NCI-H345 (cell line): ENCODE measurements around the gene ADGRF5.

Experiments used
- DNase-seq: peaks from one replicate; lab custom pipeline; 2025; lab: John Stamatoyannopoulos, UW

Gene ADGRF5

GRCh38 chr6:46821458-46821881, 100.3 kb downstream of the ADGRF5 start:
- DNase-seq: no peak

- no peak for DNase-seq
Measured at GRCh38 chr6:46819561-46819960, 102.2 kb downstream of the ADGRF5 start.

- DNase-seq: no peak
Measured at GRCh38 chr6:46816626-46817025, 105.1 kb downstream of the ADGRF5 start.

GRCh38 chr6:46815130-46815529, 106.6 kb downstream of the ADGRF5 start:
- no peak for DNase-seq

GRCh38 chr6:46808806-46809205, 112.9 kb downstream of the ADGRF5 start:
- no peak for DNase-seq
